HG03066 (cell line): Measurements from ENCODE around the gene POU2AF3.
"Not testable (repeated sequence)": the region's sequence is repeated elsewhere in the genome, so short reads cannot be mapped to it uniquely, and the experiment has no call there.

Source experiments
- ATAC-seq: cut with Tn5 transposase; IDR thresholded peaks from one replicate; pipeline ENCODE4 v1.9.1; 2021; ENCODE audit warnings: low read depth; ENCODE audit not compliant: unreplicated experiment

Gene POU2AF3

DNA sequence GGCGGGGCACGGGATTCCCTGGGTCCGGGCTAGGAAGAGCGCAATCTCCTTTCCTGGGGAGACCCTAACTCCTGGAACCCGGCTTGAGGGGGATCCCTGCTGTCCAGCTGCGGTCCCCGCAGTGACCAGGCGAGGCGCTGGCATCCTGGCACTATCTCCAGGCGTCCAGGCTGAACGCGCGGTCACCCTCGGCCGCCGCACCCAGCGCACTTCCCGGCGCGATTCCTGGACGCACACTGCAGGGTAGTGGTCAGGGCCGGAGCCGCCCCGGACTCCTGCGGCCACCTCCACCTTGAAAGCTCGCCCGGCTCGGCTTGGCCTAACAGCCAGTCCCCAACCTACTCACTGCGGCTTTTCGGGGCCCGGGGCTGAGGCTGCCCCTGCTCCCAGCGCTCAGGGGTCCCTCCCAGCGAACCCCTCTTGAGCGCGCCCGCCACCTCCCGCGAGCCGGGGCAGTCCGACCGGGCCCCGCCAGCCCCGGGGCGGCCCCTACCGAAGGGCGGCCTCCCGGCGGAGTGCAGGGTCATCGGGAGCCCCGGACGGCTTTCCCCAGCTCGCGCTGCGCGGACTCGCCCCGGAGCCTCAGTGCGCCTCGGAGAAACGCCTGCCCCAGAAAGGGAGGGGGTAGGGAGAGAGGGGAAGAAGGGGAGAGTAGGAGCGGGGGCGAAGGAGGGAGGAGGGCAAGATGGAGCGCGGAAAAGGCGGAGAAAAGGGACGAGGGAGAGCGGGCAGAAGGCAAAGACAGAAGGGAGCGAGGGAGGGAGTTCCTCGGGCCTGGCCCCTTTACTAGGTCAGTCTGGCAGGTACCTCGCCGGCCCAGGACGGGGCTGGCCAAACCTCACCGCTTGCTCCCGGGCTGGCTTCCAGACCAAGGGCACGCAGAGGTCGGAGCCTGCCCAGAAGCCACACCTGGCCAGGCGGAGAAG, 1.0 kb downstream of the POU2AF3 start:
- peak; percentile 55 for ATAC-seq

- ATAC-seq = no peak
Measured at GRCh38 chr11:111300569-111300968, 2.2 kb downstream of the POU2AF3 start.

GRCh38 chr11:111301004-111301841, 2.9 kb downstream of the POU2AF3 start:
- ATAC-seq = no peak

DNA sequence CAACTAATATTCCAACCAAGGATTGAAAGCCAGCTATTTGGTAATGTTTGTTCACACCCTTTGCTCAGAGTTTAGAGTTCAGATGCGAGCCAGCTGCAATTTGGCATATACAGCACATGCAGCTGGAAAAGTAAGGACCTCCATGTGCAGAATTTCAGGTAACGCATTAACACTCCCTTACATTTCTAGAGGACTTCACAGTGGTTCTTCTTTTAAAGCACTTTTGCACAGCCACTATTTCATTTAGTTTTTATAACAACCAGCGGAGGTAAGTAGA, 3.4 kb downstream of the POU2AF3 start:
- ATAC-seq = no peak

GRCh38 chr11:111302298-111302697, 4.0 kb downstream of the POU2AF3 start:
- ATAC-seq = no peak

DNA sequence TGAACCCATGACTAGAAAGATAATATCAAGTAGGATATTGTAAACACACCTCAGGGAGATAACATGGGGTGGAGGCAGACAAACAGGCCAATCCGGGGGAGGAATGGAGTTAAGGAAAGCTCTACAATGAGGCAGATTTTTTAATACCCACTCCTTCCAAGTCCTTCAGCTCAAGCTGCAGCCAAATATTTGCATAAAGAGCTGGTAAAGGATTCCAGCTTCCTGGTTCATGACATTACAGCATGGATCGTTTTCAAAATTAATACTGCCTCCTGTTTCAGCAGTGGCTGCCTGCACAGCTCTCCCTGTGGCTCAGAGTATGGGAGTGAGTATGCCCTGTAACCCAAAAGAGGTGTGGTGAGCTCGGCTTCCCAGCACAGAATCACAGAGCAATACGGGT, 5.1 kb downstream of the POU2AF3 start:
- ATAC-seq = no peak

DNA sequence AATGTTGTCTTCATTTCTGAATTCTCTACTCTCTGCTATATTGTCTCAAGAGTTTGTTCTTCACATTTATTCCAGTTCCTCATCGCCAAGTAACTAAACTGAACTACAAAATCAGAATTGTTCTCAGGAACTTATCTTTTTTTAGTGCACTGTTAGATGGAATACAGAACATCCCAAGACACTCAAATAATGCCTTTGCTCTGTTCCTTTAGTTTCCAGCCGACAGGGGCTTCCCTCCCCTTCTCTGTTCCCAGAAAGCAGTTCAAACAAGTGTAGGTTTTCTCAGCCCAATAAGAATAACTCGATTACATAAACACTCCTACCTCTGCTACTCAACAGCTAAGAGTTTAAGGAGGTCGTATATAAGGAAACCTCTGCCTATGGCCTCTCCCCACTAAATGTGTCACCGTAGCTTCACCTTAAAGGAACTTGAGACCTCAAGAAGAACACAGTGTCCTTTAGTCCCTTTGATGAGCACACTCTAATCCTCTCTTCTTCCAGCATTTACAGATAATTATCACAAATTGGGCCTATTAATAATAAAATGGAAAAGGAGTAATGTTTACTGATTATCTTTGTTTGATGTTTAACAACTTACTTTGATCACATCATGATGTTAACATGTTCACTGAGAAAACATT, 6.9 kb downstream of the POU2AF3 start:
- no peak for ATAC-seq

DNA sequence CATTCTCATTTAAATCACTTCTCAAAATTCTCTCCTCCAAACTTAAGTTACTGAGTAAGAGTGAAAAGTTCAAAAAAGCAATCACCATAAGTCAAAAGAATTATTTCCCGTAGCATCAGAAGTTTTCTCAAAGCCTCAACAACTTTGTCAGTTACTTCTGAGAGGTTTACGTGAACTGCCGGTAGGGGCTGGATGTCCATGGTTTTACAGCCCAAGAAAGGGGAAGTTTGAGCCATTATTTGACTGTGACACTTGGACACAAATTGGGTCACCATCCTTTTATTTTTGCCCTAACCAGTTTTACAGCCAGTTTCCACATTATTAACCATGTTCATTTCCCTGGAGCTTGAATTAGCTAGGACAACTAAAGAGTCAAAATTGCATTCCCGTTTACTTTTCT, 7.5 kb downstream of the POU2AF3 start:
- no peak for ATAC-seq

DNA sequence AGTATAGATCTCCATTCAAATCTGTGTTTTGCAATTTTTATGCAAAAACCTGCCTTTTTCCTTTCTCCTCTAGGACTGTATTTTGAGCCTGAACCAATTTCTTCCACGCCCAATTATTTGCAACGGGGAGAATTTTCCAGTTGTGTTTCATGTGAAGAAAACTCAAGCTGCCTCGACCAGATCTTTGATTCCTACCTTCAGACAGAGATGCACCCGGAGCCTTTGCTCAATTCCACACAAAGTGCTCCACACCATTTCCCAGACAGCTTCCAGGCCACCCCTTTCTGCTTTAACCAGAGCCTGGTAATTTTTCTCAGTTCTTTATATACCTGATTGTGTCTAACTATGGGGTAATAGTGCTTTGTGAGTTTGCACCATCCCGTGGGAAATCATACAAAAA, 8.0 kb downstream of the POU2AF3 start:
- ATAC-seq = no peak

DNA sequence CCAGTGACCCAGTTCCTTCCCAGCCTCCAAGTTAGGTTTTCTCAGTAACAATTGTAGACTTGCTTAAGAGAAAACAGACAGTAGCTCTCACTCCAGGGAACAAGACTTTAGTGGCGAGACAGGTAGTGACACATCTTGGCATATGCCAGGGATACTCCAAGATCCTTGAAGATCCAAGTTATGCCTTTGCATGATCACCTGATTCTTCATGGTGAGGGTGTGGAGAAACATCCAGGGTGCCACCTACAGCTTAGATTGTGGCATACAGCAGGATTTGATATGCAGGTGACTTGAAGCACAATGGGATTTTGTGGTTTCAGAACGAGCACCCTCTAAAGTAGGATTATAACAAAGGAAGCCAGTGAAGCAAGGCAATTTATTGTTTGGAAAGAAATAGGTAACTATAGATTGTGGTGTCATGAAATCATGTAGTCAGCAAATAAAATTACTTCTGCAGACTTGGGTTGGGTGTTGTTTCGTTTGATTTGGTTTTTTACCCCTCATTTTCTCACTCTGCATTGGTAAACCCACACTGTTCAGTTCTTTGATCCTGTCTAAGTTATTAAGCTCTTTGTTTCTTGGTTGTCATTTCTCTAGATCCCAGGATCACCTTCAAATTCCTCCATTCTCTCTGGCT, 9.2 kb downstream of the POU2AF3 start:
- no peak for ATAC-seq

GRCh38 chr11:111308140-111308539, 9.8 kb downstream of the POU2AF3 start:
- no peak for ATAC-seq

DNA sequence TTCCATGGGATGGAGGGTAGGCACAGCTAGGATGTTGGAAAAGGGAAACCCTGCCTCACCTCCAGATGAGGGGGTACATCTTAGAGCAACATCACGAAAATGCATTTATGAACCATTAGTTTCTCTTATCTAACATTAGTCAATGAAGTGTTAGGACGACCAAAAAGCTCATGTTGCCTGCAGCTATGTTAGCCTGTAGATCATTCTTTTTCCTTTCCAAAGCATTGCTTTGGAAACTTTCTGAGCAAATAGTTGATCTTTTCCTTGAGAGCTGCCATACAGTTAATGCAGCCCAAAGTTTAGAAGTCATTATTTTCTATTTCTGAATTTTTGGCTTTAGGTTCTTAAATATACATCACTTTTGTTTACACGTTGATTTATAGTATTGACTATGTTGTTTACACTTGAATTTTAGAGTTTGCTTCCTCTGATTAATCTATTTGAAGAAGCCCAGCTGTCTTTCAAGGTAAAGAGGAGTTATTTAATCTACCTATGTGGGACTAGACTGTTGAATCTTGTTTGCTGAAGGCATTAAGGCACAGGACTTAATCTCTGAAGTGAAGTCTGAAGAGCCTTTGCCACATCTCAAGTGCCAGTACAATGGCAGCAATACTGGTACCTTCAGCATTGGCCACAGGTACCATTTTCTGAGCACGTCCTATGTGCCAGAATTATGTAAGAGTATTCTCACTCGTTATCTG, 11.0 kb downstream of the POU2AF3 start:
- no peak for ATAC-seq

GRCh38 chr11:111310088-111310487, 11.7 kb downstream of the POU2AF3 start:
- no peak for ATAC-seq

DNA sequence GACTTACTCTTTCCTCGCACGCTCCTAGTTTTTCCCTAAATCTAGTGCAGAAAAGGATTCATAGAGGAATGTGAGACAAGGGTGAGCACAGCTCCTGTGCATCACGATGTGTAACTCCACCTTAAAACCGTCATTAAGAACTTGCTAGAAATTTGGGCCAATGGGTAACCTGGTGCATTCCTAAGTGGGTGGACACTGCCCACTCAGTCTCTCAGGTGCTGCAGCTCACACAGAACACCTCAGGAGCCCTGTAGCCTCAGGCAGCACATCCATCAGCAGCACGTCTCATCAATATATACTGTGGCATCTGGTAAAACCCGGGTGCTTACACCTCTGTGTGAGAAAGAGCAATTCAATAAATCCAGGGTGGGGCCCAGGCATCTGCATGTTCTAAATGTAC, 12.4 kb downstream of the POU2AF3 start:
- no peak for ATAC-seq

- ATAC-seq = no peak
Measured at GRCh38 chr11:111312076-111312475, 13.7 kb downstream of the POU2AF3 start.

- no peak for ATAC-seq
Measured at GRCh38 chr11:111319296-111319695, 20.9 kb downstream of the POU2AF3 start.

DNA sequence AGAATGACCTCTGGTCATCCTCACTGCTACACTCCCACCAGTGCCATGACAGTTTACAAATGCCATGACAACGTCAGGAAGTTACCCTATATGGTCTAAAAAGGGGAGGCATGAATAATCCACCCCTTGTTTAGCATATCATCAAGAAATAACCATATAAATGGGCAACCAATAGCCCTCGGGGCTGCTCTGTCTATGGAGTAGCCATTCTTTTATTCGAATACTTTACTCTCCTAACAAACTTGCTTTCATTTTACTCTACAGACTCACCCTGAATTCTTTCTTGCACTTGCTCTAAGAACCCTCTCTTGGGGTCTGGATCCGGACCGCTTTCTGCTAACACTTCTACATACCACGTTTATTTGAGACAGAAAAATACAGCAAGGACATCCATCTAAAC, 21.9 kb downstream of the POU2AF3 start:
- ATAC-seq = not testable (repeated sequence)

DNA sequence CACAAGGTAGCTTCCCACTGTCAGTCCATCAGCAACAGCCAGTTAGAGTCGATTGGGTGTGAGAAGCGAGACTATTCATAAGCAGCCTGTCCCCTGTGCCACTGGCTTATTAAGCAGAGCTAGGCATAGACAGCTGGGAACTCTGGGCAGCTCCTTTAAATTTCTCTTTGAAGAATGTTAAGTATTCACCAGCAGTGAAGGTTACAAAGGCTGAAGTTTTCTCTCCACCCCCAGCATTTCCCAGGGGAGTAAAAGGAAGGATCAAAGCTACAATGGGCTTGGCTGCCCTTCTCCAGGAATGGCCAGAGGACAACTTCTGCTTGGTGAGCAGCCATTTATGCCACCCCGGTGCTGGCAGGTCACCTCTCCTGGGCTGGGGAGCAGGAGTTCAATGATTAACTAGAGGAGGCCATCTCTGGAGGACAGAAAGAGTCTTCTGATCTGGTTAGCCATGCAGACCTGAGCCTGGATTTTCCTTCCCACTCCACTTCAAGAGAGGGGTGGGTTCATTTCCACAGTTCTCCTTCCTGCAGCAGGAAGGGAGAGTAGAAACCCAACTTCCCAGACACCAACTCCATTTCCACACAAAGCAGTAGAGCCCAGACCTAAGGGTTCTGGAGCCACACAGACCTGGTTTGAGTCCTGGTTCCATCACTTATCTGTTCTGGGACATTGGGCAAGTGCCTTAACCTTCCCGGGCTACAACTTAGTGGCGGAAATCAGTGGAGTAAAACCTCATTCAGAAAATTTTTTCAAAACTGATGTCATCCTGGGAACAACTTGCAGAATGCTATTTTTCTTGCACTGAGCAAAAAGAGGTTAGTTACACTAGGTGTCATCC, 22.6 kb downstream of the POU2AF3 start:
- ATAC-seq = no peak

- no peak for ATAC-seq
Measured at GRCh38 chr11:111322534-111322933, 24.2 kb downstream of the POU2AF3 start.
